SK-N-SH (cell line): ENCODE data around the gene TMEM163. TPM values are rescaled to one million over a fixed set of nuclear protein-coding genes. Genes with fewer than 3 reads are reported as not detected.

Source experiments
- CTCF ChIA-PET: fragments of 300-600, 350-600 bp; formaldehyde crosslinking; extraction: SDS; loops from one replicate; lab custom pipeline; 2021; lab: Yijun Ruan, JAX
- POLR2A ChIA-PET: fragments of 350-600 bp; sonication (Branson Sonifier 250); formaldehyde crosslinking; extraction: SDS; loops from one replicate; lab custom pipeline; 2020; ENCODE audit warnings: antibody characterized with exemption, inconsistent platforms; lab: Yijun Ruan, JAX
- DNase-seq: peaks from one replicate; pipeline ENCODE4 v3.0.0; 2012
- H2AFZ ChIP-seq: fragments of 200-600 bp; sonication (generic); 2 replicates; pipeline ENCODE4 v1.8.1; 2016; ENCODE audit warnings: antibody characterized with exemption, mild to moderate bottlenecking, low read depth
- H3F3A ChIP-seq: fragments of 200-600 bp; sonication (generic); replicated peaks from 2 replicates; pipeline ENCODE3; 2016; ENCODE audit warnings: antibody characterized with exemption, mild to moderate bottlenecking; ENCODE audit not compliant: insufficient read depth
- H3K27ac ChIP-seq, 2 experiments: fragments of 200-500 bp in 1 of 2; fragments of 200-600 bp in 1 of 2; sonication (Bioruptor generic) in 1 of 2; sonication (generic), shearing (Covaris generic) in 1 of 2; 2 replicates each; pipeline versions ENCODE4 v1.5.1 to v1.6.1; 2014 to 2016; ENCODE audit warnings: low read depth in 2 of 2, inconsistent platforms in 1 of 2, low read length in 1 of 2, mild to moderate bottlenecking in 1 of 2, mixed read lengths in 1 of 2
- H3K27me3 ChIP-seq: fragments of 200-600 bp; sonication (generic), shearing (Covaris generic); 2 replicates; pipeline ENCODE4 v1.6.1; 2016; ENCODE audit warnings: mixed run types; ENCODE audit not compliant: insufficient read depth
- H3K36me3 ChIP-seq, 2 experiments: fragments of 200-500 bp in 1 of 2; fragments of 200-600 bp in 1 of 2; sonication (Bioruptor generic) in 1 of 2; sonication (generic) in 1 of 2; replicated peaks in 1 of 2; 2 replicates each; pipeline versions ENCODE3 to v1.5.1; 2014 to 2016; ENCODE audit warnings: low read length in 1 of 2, mild to moderate bottlenecking in 1 of 2; ENCODE audit not compliant: insufficient read depth in 2 of 2, control insufficient read depth in 1 of 2
- H3K4me1 ChIP-seq, 2 experiments: fragments of 200-500 bp in 1 of 2; fragments of 200-600 bp in 1 of 2; sonication (Bioruptor generic) in 1 of 2; sonication (generic), shearing (Covaris generic) in 1 of 2; 2 replicates each; pipeline versions ENCODE4 v1.5.1 to v1.6.1; 2014 to 2016; ENCODE audit warnings: low read depth in 1 of 2, low read length in 1 of 2, mixed run types in 1 of 2; ENCODE audit not compliant: insufficient read depth in 2 of 2, control insufficient read depth in 1 of 2
- H3K4me2 ChIP-seq: fragments of 200-600 bp; sonication (generic), shearing (Covaris generic); 2 replicates; pipeline ENCODE4 v1.6.1; 2017; ENCODE audit warnings: mixed run types
- H3K4me3 ChIP-seq, 2 experiments: fragments of 200-500 bp in 1 of 2; fragments of 200-600 bp in 1 of 2; sonication (Bioruptor generic) in 1 of 2; sonication (generic), shearing (Covaris generic) in 1 of 2; 2 replicates each; pipeline versions ENCODE4 v1.5.1 to v1.8.1; 2014 to 2016; ENCODE audit warnings: low read depth in 2 of 2, inconsistent platforms in 1 of 2, low read length in 1 of 2, mild to moderate bottlenecking in 1 of 2, mixed read lengths in 1 of 2, moderate library complexity in 1 of 2
- H3K79me2 ChIP-seq: fragments of 200-600 bp; sonication (generic); 2 replicates; pipeline ENCODE4 v1.8.1; 2017; ENCODE audit warnings: mild to moderate bottlenecking; ENCODE audit not compliant: insufficient read depth
- H3K9ac ChIP-seq: fragments of 200-600 bp; sonication (generic); 2 replicates; pipeline ENCODE4 v1.6.1; 2017; ENCODE audit warnings: mixed run types
- H3K9me2 ChIP-seq: fragments of 200-600 bp; sonication (generic); 2 replicates; pipeline ENCODE4 v1.6.1; 2017; ENCODE audit warnings: mixed run types
- H3K9me3 ChIP-seq: fragments of 200-600 bp; sonication (generic); 2 replicates; pipeline ENCODE4 v1.6.1; 2017; ENCODE audit warnings: mixed run types, mild to moderate bottlenecking, moderate library complexity
- H4K20me1 ChIP-seq: fragments of 200-600 bp; sonication (generic); 2 replicates; pipeline ENCODE4 v1.6.1; 2017; ENCODE audit warnings: mild to moderate bottlenecking, mixed run types; ENCODE audit not compliant: insufficient read depth
- CHD2 ChIP-seq: fragments of 150-350 bp; IDR thresholded peaks from 2 replicates; pipeline ENCODE4 v1.6.1; 2018; ENCODE audit warnings: low read length; ENCODE audit not compliant: partially characterized antibody
- CTCF ChIP-seq: fragments of 200-600 bp; sonication (generic); IDR thresholded peaks from 2 replicates; pipeline ENCODE4 v1.6.1; 2017; ENCODE audit warnings: antibody characterized with exemption, mild to moderate bottlenecking, moderate library complexity
- ELF1 ChIP-seq: IDR thresholded peaks from 2 replicates; pipeline ENCODE4 v1.4.0; 2012
- EP300 ChIP-seq, 2 experiments: IDR thresholded peaks; 2 replicates each; pipeline versions ENCODE4 v1.4.0 to v1.6.1; 2012; ENCODE audit warnings: borderline replicate concordance in 1 of 2, low read depth in 1 of 2, low read length in 1 of 2
- FOXJ3 ChIP-seq: sonication (generic); formaldehyde crosslinking; IDR thresholded peaks from 2 replicates; pipeline ENCODE4 v1.5.1; 2020; ENCODE audit warnings: mild to moderate bottlenecking, missing genetic modification reagents
- FOXM1 ChIP-seq: IDR thresholded peaks from 2 replicates; pipeline ENCODE4 v1.4.0; 2012; ENCODE audit warnings: low read depth, mild to moderate bottlenecking
- GABPA ChIP-seq: IDR thresholded peaks from 2 replicates; pipeline ENCODE4 v1.4.0; 2012; ENCODE audit warnings: low read depth, mild to moderate bottlenecking
- GATA2 ChIP-seq: sonication (generic); formaldehyde crosslinking; IDR thresholded peaks from 2 replicates; pipeline ENCODE4 v1.5.0; 2020; ENCODE audit warnings: mild to moderate bottlenecking, missing genetic modification reagents
- IRF3 ChIP-seq: fragments of 150-350 bp; IDR thresholded peaks from 2 replicates; pipeline ENCODE4 v1.6.1; 2016; ENCODE audit warnings: mild to moderate bottlenecking, low read depth, low read length
- JUND ChIP-seq: IDR thresholded peaks from 2 replicates; pipeline ENCODE4 v1.4.0; 2012
- MAX ChIP-seq: IDR thresholded peaks from 2 replicates; pipeline ENCODE4 v1.4.0; 2012; ENCODE audit warnings: low read depth
- MEF2A ChIP-seq: IDR thresholded peaks from 2 replicates; pipeline ENCODE4 v1.4.0; 2012; ENCODE audit warnings: low read depth, borderline replicate concordance
- NFIC ChIP-seq: IDR thresholded peaks from 2 replicates; pipeline ENCODE4 v1.4.0; 2012; ENCODE audit warnings: borderline replicate concordance
- NRF1 ChIP-seq: IDR thresholded peaks from 2 replicates; pipeline ENCODE4 v1.6.1; 2012; ENCODE audit warnings: low read depth, mild to moderate bottlenecking, low read length
- PBX3 ChIP-seq: IDR thresholded peaks from 2 replicates; pipeline ENCODE4; 2012
- RFX5 ChIP-seq: IDR thresholded peaks from 2 replicates; pipeline ENCODE4 v1.6.1; 2012; ENCODE audit warnings: mild to moderate bottlenecking, improper control_type of control experiment, low read length
- RXRA ChIP-seq: IDR thresholded peaks from 2 replicates; pipeline ENCODE4 v1.4.0; 2012; ENCODE audit warnings: low read depth, mild to moderate bottlenecking, borderline replicate concordance
- SIN3A ChIP-seq: IDR thresholded peaks from 2 replicates; pipeline ENCODE4 v1.6.1; 2012; ENCODE audit warnings: low read depth, mild to moderate bottlenecking, low read length, moderate library complexity, borderline replicate concordance
- SMC3 ChIP-seq: IDR thresholded peaks from 2 replicates; pipeline ENCODE4 v1.6.1; 2012; ENCODE audit warnings: low read depth, low read length, improper control_type of control experiment
- YY1 ChIP-seq: IDR thresholded peaks from 2 replicates; pipeline ENCODE4 v1.4.0; 2012; ENCODE audit warnings: low read depth, mild to moderate bottlenecking
- ZBTB33 ChIP-seq: IDR thresholded peaks from 2 replicates; pipeline ENCODE4 v1.4.0; 2012; ENCODE audit warnings: low read depth, borderline replicate concordance
- whole genome bisulfite sequencing: methylation state at CpG from one replicate; pipeline ENCODE4 v1.1.6; 2017; ENCODE audit warnings: low lambda C conversion rate; 5-methylcytosine and 5-hydroxymethylcytosine counted together
- polyA plus RNA-seq, 3 experiments: library from polyadenylated mRNA; depleted of rRNA; stranded (reverse); fragments of >200 nt; gene quantifications; 2 replicates each; pipeline ENCODE4 v1.2.3, GENCODE V29; 2012

Gene TMEM163
- polyA plus RNA-seq, 1 of the 3 experiments (the other 2 are of a cell fraction): not detected

- Histone ChIP-seq H2AFZ (no peak overlapping the region), H3K27ac (no peak overlapping the region), H3K4me1 (peaks cover 0 to 3% of the 10 kb centered on the region in 2 experiments; a peak in 1 of 4 replicates), H3K4me3 (no peak overlapping the region), H3K9ac (no peak overlapping the region), H3K4me2 (no peak overlapping the region), H3K79me2 (no peaks in the 10 kb centered on the region), H3K9me2 (no peaks in the 10 kb centered on the region), H4K20me1 (no peaks in the 10 kb centered on the region), H3F3A (no peaks in the 10 kb centered on the region), H3K27me3 (peaks cover 14% of the 10 kb centered on the region; the same call in 1 of the 2 replicates), H3K9me3 (no peaks in the 10 kb centered on the region), H3K36me3 (no peaks in the 10 kb centered on the region)
- TF ChIP-seq ZBTB33: no peak
- TF ChIP-seq SIN3A: no peak
- TF ChIP-seq YY1: no peak
- no peak for TF ChIP-seq CHD2
- TF ChIP-seq SMC3: no peak
- TF ChIP-seq GATA2 (CRISPR knock-in tag): no peak
- no peak for TF ChIP-seq MAX
- no peak for TF ChIP-seq CTCF
- no peak for TF ChIP-seq GABPA
- no peak for TF ChIP-seq FOXM1
- TF ChIP-seq MEF2A: no peak
- TF ChIP-seq RXRA: no peak
- no peak for TF ChIP-seq FOXJ3 (CRISPR knock-in tag)
- POLR2A ChIA-PET: no interaction called here
- 35% methylated on average over 11 of the region's 11 CpGs for WGBS
- no peak for DNase-seq
- CTCF ChIA-PET: interaction anchor here (1.8 kb wide), 1 partner anchor 253 kb away, joined by 5 read pairs; no protein-coding TSS in a partner anchor
Observed at GRCh38 chr2:134713176-134713575, 5.6 kb downstream of the TMEM163 start.

GRCh38 chr2:134712736-134713135, 6.1 kb downstream of the TMEM163 start:
- Histone ChIP-seq H3F3A (no peaks in the 10 kb centered on the region), H2AFZ (no peak overlapping the region), H3K9ac (no peak overlapping the region), H3K27ac (no peak overlapping the region), H3K27me3 (peaks cover 9% of the 10 kb centered on the region; the same call in 1 of the 2 replicates), H3K9me2 (no peaks in the 10 kb centered on the region), H3K4me1 (peaks cover 0 to 1% of the 10 kb centered on the region in 2 experiments; a peak in 1 of 4 replicates), H4K20me1 (no peaks in the 10 kb centered on the region), H3K36me3 (no peaks in the 10 kb centered on the region), H3K4me3 (no peak overlapping the region), H3K9me3 (no peaks in the 10 kb centered on the region), H3K4me2 (no peak overlapping the region), H3K79me2 (no peaks in the 10 kb centered on the region)
- WGBS: 75% methylated on average over 4 of the region's 4 CpGs
- CTCF ChIA-PET: interaction anchor here (1.8 kb wide), 1 partner anchor 252 kb away, joined by 5 read pairs; no protein-coding TSS in a partner anchor
- DNase-seq: no peak
- POLR2A ChIA-PET: no interaction called here
- TF ChIP-seq EP300 (IDR thresholded peaks at IDR 0.05; ENCODE audit: borderline replicate concordance in 1 of 2, low read depth in 1 of 2, low read length in 1 of 2): no peak
- TF ChIP-seq IRF3: no peak
- TF ChIP-seq PBX3: no peak
- TF ChIP-seq ELF1: no peak
- TF ChIP-seq NFIC: no peak
- no peak for TF ChIP-seq RXRA
- no peak for TF ChIP-seq ZBTB33
- no peak for TF ChIP-seq SMC3
- no peak for TF ChIP-seq JUND
- no peak for TF ChIP-seq RFX5
- TF ChIP-seq NRF1: no peak
